H9 (cell line): ENCODE measurements around the gene SRD5A3. TPM values are rescaled to one million over a fixed set of nuclear protein-coding genes. Genes with fewer than 3 reads are reported as not detected.
A peak's percentile ranks its signal among the peaks of the same experiment; 100 is the strongest.

ENCODE experiments used
- DNase-seq: peaks from one replicate; pipeline ENCODE4 v3.0.0-alpha.2; 2017
- H2AFZ ChIP-seq: one replicate; pipeline ENCODE4 v1.6.1; 2013; ENCODE audit warnings: mild to moderate bottlenecking, low read length, control low read depth, moderate library complexity
- H2AK5ac ChIP-seq: 2 replicates; pipeline ENCODE4 v1.6.1; 2013; ENCODE audit warnings: low read length, control low read depth, mixed read lengths; ENCODE audit not compliant: insufficient read length
- H2BK120ac ChIP-seq: one replicate; pipeline ENCODE4 v1.6.1; 2013; ENCODE audit warnings: low read depth, mild to moderate bottlenecking, low read length, control low read depth, inconsistent platforms; ENCODE audit not compliant: poor library complexity, severe bottlenecking
- H2BK12ac ChIP-seq: 2 replicates; pipeline ENCODE4 v1.6.1; 2013; ENCODE audit warnings: low read length, control low read depth, mixed read lengths, low read depth; ENCODE audit not compliant: insufficient read length
- H2BK15ac ChIP-seq: 2 replicates; pipeline ENCODE4 v1.6.1; 2013; ENCODE audit warnings: low read depth, low read length, control low read depth
- H2BK20ac ChIP-seq: one replicate; pipeline ENCODE4 v1.6.1; 2013; ENCODE audit warnings: low read depth, mild to moderate bottlenecking, low read length, control low read depth, inconsistent platforms; ENCODE audit not compliant: poor library complexity, severe bottlenecking
- H2BK5ac ChIP-seq: 2 replicates; pipeline ENCODE4 v1.6.1; 2013; ENCODE audit warnings: low read length, control low read depth, mixed read lengths; ENCODE audit not compliant: insufficient read length
- H3K14ac ChIP-seq: 2 replicates; pipeline ENCODE4 v1.6.1; 2013; ENCODE audit warnings: low read length, control low read depth; ENCODE audit not compliant: insufficient read depth
- H3K18ac ChIP-seq: 2 replicates; pipeline ENCODE4 v1.6.1; 2013; ENCODE audit warnings: low read depth, mild to moderate bottlenecking, mixed read lengths, low read length, control low read depth; ENCODE audit not compliant: insufficient read length
- H3K23ac ChIP-seq: 2 replicates; pipeline ENCODE4 v1.6.1; 2013; ENCODE audit warnings: low read length, control low read depth, mixed read lengths, low read depth; ENCODE audit not compliant: insufficient read length
- H3K23me2 ChIP-seq: 2 replicates; pipeline ENCODE4 v1.6.1; 2013; ENCODE audit warnings: low read depth, mild to moderate bottlenecking, mixed read lengths, low read length, control low read depth; ENCODE audit not compliant: insufficient read length, poor library complexity, severe bottlenecking
- H3K27ac ChIP-seq: 2 replicates; pipeline ENCODE4 v1.5.1; 2013; ENCODE audit warnings: low read length, control low read depth, mixed read lengths, low read depth; ENCODE audit not compliant: insufficient read length
- H3K27me3 ChIP-seq: 2 replicates; pipeline ENCODE4 v1.6.1; 2013; ENCODE audit warnings: low read length, control low read depth, inconsistent platforms; ENCODE audit not compliant: insufficient read depth
- H3K4ac ChIP-seq: 2 replicates; pipeline ENCODE4 v1.6.1; 2013; ENCODE audit warnings: low read depth, mild to moderate bottlenecking, control low read depth, inconsistent platforms, low read length, moderate library complexity
- H3K4me1 ChIP-seq: 2 replicates; pipeline ENCODE4 v1.6.1; 2013; ENCODE audit warnings: low read length, control low read depth, inconsistent platforms; ENCODE audit not compliant: insufficient read depth
- H3K4me2 ChIP-seq: 2 replicates; pipeline ENCODE4 v1.6.1; 2013; ENCODE audit warnings: low read length, control low read depth, mixed read lengths; ENCODE audit not compliant: insufficient read length, insufficient read depth
- H3K56ac ChIP-seq: 2 replicates; pipeline ENCODE4 v1.6.1; 2013; ENCODE audit warnings: low read depth, mild to moderate bottlenecking, mixed read lengths, low read length, control low read depth; ENCODE audit not compliant: insufficient read length
- H3K79me1 ChIP-seq: 2 replicates; pipeline ENCODE4 v1.6.1; 2013; ENCODE audit warnings: low read depth, mild to moderate bottlenecking, moderate library complexity, low read length, control low read depth, inconsistent platforms; ENCODE audit not compliant: insufficient read depth, poor library complexity, severe bottlenecking
- H3K79me2 ChIP-seq: 2 replicates; pipeline ENCODE4 v1.6.1; 2013; ENCODE audit warnings: low read length, control low read depth, inconsistent platforms; ENCODE audit not compliant: insufficient read depth
- H3K9ac ChIP-seq: 2 replicates; pipeline ENCODE4 v1.6.1; 2013; ENCODE audit warnings: low read length, control low read depth, mixed read lengths; ENCODE audit not compliant: insufficient read length; ENCODE audit errors: extremely low read depth
- H3K9me3 ChIP-seq: one replicate; pipeline ENCODE4 v1.6.1; 2013; ENCODE audit warnings: low read depth, low read length, inconsistent platforms; ENCODE audit not compliant: control insufficient read depth
- H3T11ph ChIP-seq: one replicate; pipeline ENCODE4 v1.6.1; 2013; ENCODE audit warnings: mild to moderate bottlenecking, low read length, control low read depth, inconsistent platforms
- H4K20me1 ChIP-seq: one replicate; pipeline ENCODE4 v1.6.1; 2013; ENCODE audit not compliant: control insufficient read depth, insufficient read length, insufficient read depth
- H4K5ac ChIP-seq: 2 replicates; pipeline ENCODE4 v1.6.1; 2013; ENCODE audit warnings: low read depth, mild to moderate bottlenecking, mixed read lengths, low read length, control low read depth; ENCODE audit not compliant: insufficient read length
- H4K8ac ChIP-seq: replicated peaks from 2 replicates; pipeline ENCODE4 v1.6.1; 2013; ENCODE audit warnings: low read length, control low read depth, mixed read lengths, low read depth; ENCODE audit not compliant: insufficient read length
- H4K91ac ChIP-seq: 2 replicates; pipeline ENCODE4 v1.6.1; 2013; ENCODE audit warnings: low read depth, mild to moderate bottlenecking, moderate library complexity, mixed read lengths, low read length, control low read depth; ENCODE audit not compliant: insufficient read length
- H3K27ac Mint-ChIP-seq, 3 experiments: 2 replicates in 2 of 3; 3 replicates in 1 of 3; pipeline ENCODE4 v1.8.0; 2020 to 2021; ENCODE audit warnings: mixed read lengths in 3 of 3, mild to moderate bottlenecking in 1 of 3, moderate library complexity in 1 of 3
- H3K27me3 Mint-ChIP-seq: 2 replicates; pipeline ENCODE4 v1.8.0; 2021; ENCODE audit warnings: low read depth, mild to moderate bottlenecking, moderate library complexity, mixed read lengths
- H3K36me3 Mint-ChIP-seq, 3 experiments: 2 replicates in 2 of 3; 3 replicates in 1 of 3; pipeline ENCODE4 v1.8.0; 2020 to 2021; ENCODE audit warnings: low read depth in 3 of 3, mixed read lengths in 3 of 3; ENCODE audit not compliant: insufficient read depth in 1 of 3
- H3K4me1 Mint-ChIP-seq, 2 experiments: 2 replicates each; pipeline ENCODE4 v1.8.0; 2020; ENCODE audit warnings: mixed read lengths in 2 of 2
- H3K4me3 Mint-ChIP-seq, 2 experiments: 2 replicates in 1 of 2; 3 replicates in 1 of 2; pipeline ENCODE4 v1.8.0; 2020 to 2021; ENCODE audit warnings: mild to moderate bottlenecking in 2 of 2, mixed read lengths in 2 of 2, moderate library complexity in 1 of 2
- H3K9me3 Mint-ChIP-seq, 2 experiments: 2 replicates in 1 of 2; 3 replicates in 1 of 2; pipeline ENCODE4 v1.8.0; 2020; ENCODE audit warnings: mild to moderate bottlenecking in 2 of 2, mixed read lengths in 2 of 2, moderate library complexity in 1 of 2
- WGBS: extraction: QIAGEN DNeasy Blood & Tissue Kit; methylation state at CpG from one replicate; pipeline ENCODE4 v1.1.7; 2013; ENCODE audit warnings: missing lambda C conversion rate, low lambda C conversion rate, mixed read lengths; ENCODE audit not compliant: insufficient read length; ENCODE audit errors: extremely low coverage; 5-methylcytosine and 5-hydroxymethylcytosine counted together
- total RNA-seq: library from RNA; stranded (reverse); gene quantifications from 2 replicates; pipeline ENCODE4 v1.2.1, GENCODE V29; 2021
- TF ChIP-seq, protein P1 (sequence below): fragments of 200-600 bp; sonication (generic); conservative IDR thresholded peaks from 3 replicates; pipeline ENCODE4 v1.8.0; 2021; ENCODE audit warnings: antibody characterized with exemption, mild to moderate bottlenecking

The SRD5A3 gene
- total RNA-seq, 1 experiment from 2014 or later, result 35.0 TPM

DNA sequence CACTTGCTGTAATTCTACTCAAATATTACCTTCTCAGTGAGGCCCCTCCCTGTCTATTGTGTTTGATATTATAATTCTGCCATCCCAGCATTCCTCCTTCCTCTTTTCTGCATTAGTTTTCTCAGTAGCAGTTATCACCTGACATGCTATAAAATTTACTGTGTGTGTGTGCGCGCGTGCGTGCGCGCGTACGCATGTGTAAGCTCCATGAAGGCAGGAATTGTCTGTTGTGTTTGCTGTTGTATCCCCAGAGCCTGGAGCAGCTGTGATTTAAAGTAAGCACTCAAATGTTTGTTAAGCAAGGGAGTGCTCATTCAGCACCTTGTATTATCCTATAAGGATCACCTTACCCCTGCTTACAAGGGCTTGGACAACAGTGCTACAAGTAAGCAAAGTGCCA is 8.6 kb downstream of the SRD5A3 start:
- Histone ChIP-seq H3K4me1 (no peaks in the 10 kb centered on the region), H2BK15ac (no peak overlapping the region), H4K5ac (no peak overlapping the region), H4K8ac (no peak overlapping the region), H3K4me2 (no peak overlapping the region), H3T11ph (no peak overlapping the region), H2AFZ (no peak overlapping the region), H3K79me1 (no peaks in the 10 kb centered on the region), H4K20me1 (no peaks in the 10 kb centered on the region), H3K56ac (no peak overlapping the region), H3K23ac (no peak overlapping the region), H2BK5ac (no peak overlapping the region), H3K79me2 (no peaks in the 10 kb centered on the region), H3K14ac (no peak overlapping the region), H3K9ac (no peak overlapping the region), H3K9me3 (no peaks in the 10 kb centered on the region), H2BK120ac (no peak overlapping the region), H2BK20ac (no peak overlapping the region), H3K18ac (no peak overlapping the region), H3K23me2 (no peaks in the 10 kb centered on the region), H2BK12ac (no peak overlapping the region), H3K27me3 (no peaks in the 10 kb centered on the region), H2AK5ac (no peak overlapping the region), H4K91ac (no peak overlapping the region), H3K4ac (no peak overlapping the region), H3K27ac (no peak overlapping the region)
- no peak for DNase-seq
- no peak overlapping the region for H3K4me3 Mint-ChIP-seq
- peaks cover 4 to 9% of the 10 kb centered on the region in 2 experiments; a peak in 4 of 5 replicates for H3K9me3 Mint-ChIP-seq
- H3K36me3 Mint-ChIP-seq, result peaks cover 32 to 37% (median 34%) of the 10 kb centered on the region in 3 experiments
- no peaks in the 10 kb centered on the region; a peak in 2 of 4 replicates for H3K4me1 Mint-ChIP-seq
- no peaks in the 10 kb centered on the region for H3K27me3 Mint-ChIP-seq
- 0 out of 7 replicates have a peak overlapping the region, but pooled peaks of 1 of the 3 experiments have one; percentile 8 for H3K27ac Mint-ChIP-seq
- TF ChIP-seq, protein P1, sequence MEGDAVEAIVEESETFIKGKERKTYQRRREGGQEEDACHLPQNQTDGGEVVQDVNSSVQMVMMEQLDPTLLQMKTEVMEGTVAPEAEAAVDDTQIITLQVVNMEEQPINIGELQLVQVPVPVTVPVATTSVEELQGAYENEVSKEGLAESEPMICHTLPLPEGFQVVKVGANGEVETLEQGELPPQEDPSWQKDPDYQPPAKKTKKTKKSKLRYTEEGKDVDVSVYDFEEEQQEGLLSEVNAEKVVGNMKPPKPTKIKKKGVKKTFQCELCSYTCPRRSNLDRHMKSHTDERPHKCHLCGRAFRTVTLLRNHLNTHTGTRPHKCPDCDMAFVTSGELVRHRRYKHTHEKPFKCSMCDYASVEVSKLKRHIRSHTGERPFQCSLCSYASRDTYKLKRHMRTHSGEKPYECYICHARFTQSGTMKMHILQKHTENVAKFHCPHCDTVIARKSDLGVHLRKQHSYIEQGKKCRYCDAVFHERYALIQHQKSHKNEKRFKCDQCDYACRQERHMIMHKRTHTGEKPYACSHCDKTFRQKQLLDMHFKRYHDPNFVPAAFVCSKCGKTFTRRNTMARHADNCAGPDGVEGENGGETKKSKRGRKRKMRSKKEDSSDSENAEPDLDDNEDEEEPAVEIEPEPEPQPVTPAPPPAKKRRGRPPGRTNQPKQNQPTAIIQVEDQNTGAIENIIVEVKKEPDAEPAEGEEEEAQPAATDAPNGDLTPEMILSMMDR, result no peak
- no CpG with 5 or more reads among the region's 8 CpGs for WGBS
